ENCODE data around the gene BCKDHA. TPM values are rescaled to one million over a fixed set of nuclear protein-coding genes. Genes with fewer than 3 reads are reported as not detected.

The BCKDHA gene
- total RNA-seq, 1 experiment from 2014 or later, result 19.4 TPM

GRCh38 chr19:41362143-41362847 is 35.3 kb upstream of the BCKDHA start:
- no peak for DNase-seq
- no peak for TF ChIP-seq CTCF (IDR thresholded peaks at IDR 0.05; ENCODE audit: insufficient read depth in 1 of 2, low read depth in 1 of 2, low read length in 1 of 2, severe bottlenecking in 1 of 2, unreplicated experiment in 1 of 2)

DNA sequence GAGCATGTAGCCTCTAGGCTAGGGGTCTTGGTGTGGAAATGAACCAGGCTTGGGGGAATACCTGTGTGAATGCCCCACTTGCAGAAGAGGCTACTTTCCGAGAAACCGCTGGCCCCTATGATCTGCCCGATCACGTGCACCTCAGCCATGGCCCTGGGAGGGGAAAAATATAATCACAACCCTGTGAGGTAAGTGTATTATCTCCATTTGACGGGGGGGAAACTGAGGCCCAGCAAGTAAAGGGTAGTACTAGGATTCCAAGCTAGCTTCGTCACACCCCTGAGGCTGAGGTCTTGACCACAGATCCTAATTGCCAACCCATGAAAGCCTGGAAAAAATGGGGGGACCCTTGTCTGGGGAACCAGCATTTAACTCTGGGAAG is 34.3 kb upstream of the BCKDHA start:
- no peaks in the 10 kb centered on the region for H3K27me3 ChIP-seq (replicated peaks; ENCODE audit: control insufficient read depth, insufficient read depth, low read length)
- intact Hi-C loops (cut with micrococcal nuclease; ENCODE audit: unreplicated experiment), result loop anchor here (1.0 kb wide), 1 partner anchor 9 kb away; no protein-coding TSS in a partner anchor
- no peaks in the 10 kb centered on the region for H3K36me3 ChIP-seq (ENCODE audit: control insufficient read depth, insufficient read depth, low read length)
- peak overlapping the region; percentile 73 for H3K4me3 ChIP-seq (ENCODE audit: low read depth, low read length)
- no peaks in the 10 kb centered on the region for H3K9me3 ChIP-seq
- CTCF ChIA-PET, result interaction anchor here (0.5 to 3.0 kb wide), 12 partner anchors 8 to 835 kb away, joined by 3 to 31 read pairs (median 4); no protein-coding TSS in a partner anchor
- no peaks in the 10 kb centered on the region for H3K27me3 Mint-ChIP-seq (ENCODE audit: insufficient read depth, unreplicated experiment)
- H3K27ac Mint-ChIP-seq (ENCODE audit: unreplicated experiment), result peak overlapping the region; percentile 93
- POLR2A ChIA-PET, result interaction anchor here (0.6 to 1.8 kb wide), 12 partner anchors 8 to 713 kb away, joined by 3 to 34 read pairs (median 4); partner anchors contain the start of genes DMAC2, HNRNPUL1, RPS19 and TGFB1
- peaks cover 15% of the 10 kb centered on the region for H3K36me3 Mint-ChIP-seq (ENCODE audit: insufficient read depth, unreplicated experiment)
- H3K9me3 Mint-ChIP-seq (ENCODE audit: unreplicated experiment), result no peaks in the 10 kb centered on the region
- H3K4me3 Mint-ChIP-seq (ENCODE audit: unreplicated experiment), result peak overlapping the region; percentile 85
- H3K4me1 ChIP-seq, result peaks cover 10% of the 10 kb centered on the region
- TF ChIP-seq CTCF (IDR thresholded peaks at IDR 0.05; ENCODE audit: insufficient read depth in 1 of 2, low read depth in 1 of 2, low read length in 1 of 2, severe bottlenecking in 1 of 2, unreplicated experiment in 1 of 2), result no peak
- no peaks in the 10 kb centered on the region for H3K4me1 Mint-ChIP-seq (ENCODE audit: low read depth, unreplicated experiment)
- no peak for DNase-seq
- TSS peak; percentile 64 for BruUV-seq (replicated peaks)

More at GRCh38 chr19:41362143-41362847, 35.3 kb upstream of the BCKDHA start:
- intact Hi-C loops (cut with micrococcal nuclease; ENCODE audit: unreplicated experiment), result no loop called here
- Mint-ChIP-seq H3K4me1 (ENCODE audit: low read depth, unreplicated experiment) (no peaks in the 10 kb centered on the region), H3K36me3 (ENCODE audit: insufficient read depth, unreplicated experiment) (peaks cover 15% of the 10 kb centered on the region), H3K4me3 (ENCODE audit: unreplicated experiment) (peak overlapping the region; percentile 85), H3K27me3 (ENCODE audit: insufficient read depth, unreplicated experiment) (no peaks in the 10 kb centered on the region), H3K9me3 (ENCODE audit: unreplicated experiment) (no peaks in the 10 kb centered on the region), H3K27ac (ENCODE audit: unreplicated experiment) (no peak overlapping the region)
- POLR2A ChIA-PET, result interaction anchor here (0.6 kb wide), 1 partner anchor 76 kb away, joined by 4 read pairs; no protein-coding TSS in a partner anchor
- H3K27me3 ChIP-seq (replicated peaks; ENCODE audit: control insufficient read depth, insufficient read depth, low read length), result no peaks in the 10 kb centered on the region
- no peaks in the 10 kb centered on the region for H3K9me3 ChIP-seq
- H3K4me3 ChIP-seq (ENCODE audit: low read depth, low read length), result no peak overlapping the region
- H3K36me3 ChIP-seq (ENCODE audit: control insufficient read depth, insufficient read depth, low read length), result no peaks in the 10 kb centered on the region
- no TSS peak for BruUV-seq (replicated peaks)
- CTCF ChIA-PET, result interaction anchor here (0.7 to 3.0 kb wide), 3 partner anchors 10 to 452 kb away, joined by 5 to 31 read pairs (median 6); no protein-coding TSS in a partner anchor
- H3K4me1 ChIP-seq, result peaks cover 1% of the 10 kb centered on the region

GRCh38 chr19:41363753-41364523 is 33.7 kb upstream of the BCKDHA start, which contains the start of gene B9D2:
Gene B9D2, minus strand, starts transcription at chr19:41364149. Its CDS starts 630 bp downstream, at chr19:41363519.
- H3K4me1 Mint-ChIP-seq (ENCODE audit: low read depth, unreplicated experiment), result no peaks in the 10 kb centered on the region
- ChIA-PET POLR2A (interaction anchor here (0.6 to 1.8 kb wide), 14 partner anchors 8 to 712 kb away, joined by 3 to 34 read pairs (median 4); partner anchors contain the start of genes DMAC2, HNRNPUL1, RPS19 and TGFB1), CTCF (interaction anchor here (0.5 to 3.0 kb wide), 13 partner anchors 9 to 835 kb away, joined by 3 to 31 read pairs (median 4); partner anchors contain the start of gene ERFL)
- no peaks in the 10 kb centered on the region for H3K9me3 Mint-ChIP-seq (ENCODE audit: unreplicated experiment)
- H3K9me3 ChIP-seq, result no peaks in the 10 kb centered on the region
- H3K27me3 Mint-ChIP-seq (ENCODE audit: insufficient read depth, unreplicated experiment), result no peaks in the 10 kb centered on the region
- no peaks in the 10 kb centered on the region for H3K36me3 ChIP-seq (ENCODE audit: control insufficient read depth, insufficient read depth, low read length)
- H3K36me3 Mint-ChIP-seq (ENCODE audit: insufficient read depth, unreplicated experiment), result peaks cover 15% of the 10 kb centered on the region
- TSS peak; percentile 81 for BruUV-seq (replicated peaks)
- H3K27me3 ChIP-seq (replicated peaks; ENCODE audit: control insufficient read depth, insufficient read depth, low read length), result no peaks in the 10 kb centered on the region
- TF ChIP-seq CTCF (IDR thresholded peaks at IDR 0.05; ENCODE audit: insufficient read depth in 1 of 2, low read depth in 1 of 2, low read length in 1 of 2, severe bottlenecking in 1 of 2, unreplicated experiment in 1 of 2), result no peak
- H3K4me3 Mint-ChIP-seq (ENCODE audit: unreplicated experiment), result peak within 1 kb of the TSS; percentile 85
- H3K27ac Mint-ChIP-seq (ENCODE audit: unreplicated experiment), result peak within 1 kb of the TSS; percentile 93
- H3K4me1 ChIP-seq, result peaks cover 10% of the 10 kb centered on the region
- peak within 1 kb of the TSS; percentile 73 for H3K4me3 ChIP-seq (ENCODE audit: low read depth, low read length)
- intact Hi-C loops (cut with micrococcal nuclease; ENCODE audit: unreplicated experiment), result loop anchor here (1.0 to 2.0 kb wide), 3 partner anchors 10 to 75 kb away; partner anchors contain the start of genes BCKDHA, DMAC2 and EXOSC5
- peak; percentile 98 to 99 for DNase-seq
